ENCODE data around the gene OR6B1. TPM values are rescaled to one million over a fixed set of nuclear protein-coding genes. Genes with fewer than 3 reads are reported as not detected.
"Not testable (repeated sequence)": the region's sequence is repeated elsewhere in the genome, so short reads cannot be mapped to it uniquely, and the experiment has no call there.

The OR6B1 gene
- total and polyA plus RNA-seq, 9 of the 15 experiments (the other 6 are each of a cell fraction or from before 2014, with no cell fraction given) = not detected

- H3K4me2 ChIP-seq (ENCODE audit: insufficient read depth, low read length); H3K4me3 ChIP-seq; ATAC-seq; intact Hi-C loops (cut with micrococcal nuclease); H3K4me1 ChIP-seq (replicated peaks in 1 of 2; ENCODE audit: control insufficient read depth in 2 of 2, insufficient read depth in 2 of 2, low read length in 2 of 2); POLR2A ChIA-PET; DNase-seq (ENCODE audit: extremely low read depth in 1 of 4, low spot score in 3 of 4); H3K27me3 ChIP-seq (ENCODE audit: control insufficient read depth in 2 of 2, insufficient read depth in 2 of 2, low read length in 2 of 2); H3K9me1 ChIP-seq (ENCODE audit: control insufficient read depth, insufficient read depth, low read length); BruUV-seq (replicated peaks); H3K27ac ChIP-seq (ENCODE audit: extremely low read depth, low read depth, low read length); H3K9ac ChIP-seq (ENCODE audit: insufficient read depth in 1 of 2, low read depth in 2 of 2, low read length in 2 of 2); H3K36me3 ChIP-seq (ENCODE audit: control insufficient read depth, insufficient read depth, low read length); H3K9me3 ChIP-seq (replicated peaks; ENCODE audit: control insufficient read depth, insufficient read depth, low read depth, low read length); H2AFZ ChIP-seq (ENCODE audit: low read depth, low read length); CTCF ChIA-PET (ENCODE audit: low intra/inter-chr PET ratio); in situ Hi-C loops (cut with MboI); FAIRE-seq; H3K79me2 ChIP-seq (ENCODE audit: control insufficient read depth, insufficient read depth, low read length); H4K20me1 ChIP-seq (replicated peaks; ENCODE audit: control insufficient read depth, insufficient read depth, low read length): not testable (repeated sequence)
- 0% methylated on average over 1 of the region's 1 CpG for WGBS (ENCODE audit: insufficient coverage, low coverage, missing lambda C conversion rate)
These were observed 10.7 kb downstream of the OR6B1 start for GRCh38 chr7:144010821-144011220.

GRCh38 chr7:144011458-144012230 lies 11.5 kb downstream of the OR6B1 start:
- no peak for FAIRE-seq
- no peaks in the 10 kb centered on the region for H3K4me1 ChIP-seq (replicated peaks in 1 of 2; ENCODE audit: control insufficient read depth in 2 of 2, insufficient read depth in 2 of 2, low read length in 2 of 2)
- no peaks in the 10 kb centered on the region for H3K36me3 ChIP-seq (ENCODE audit: control insufficient read depth, insufficient read depth, low read length)
- H3K27me3 ChIP-seq (ENCODE audit: control insufficient read depth in 2 of 2, insufficient read depth in 2 of 2, low read length in 2 of 2) = no peaks in the 10 kb centered on the region
- BruUV-seq (replicated peaks) = no TSS peak
- in situ Hi-C loops (cut with MboI) = no loop called here
- DNase-seq (ENCODE audit: extremely low read depth in 1 of 4, low spot score in 3 of 4) = peak in 1 of 4 experiments; percentile 17
- POLR2A ChIA-PET = no interaction called here
- H3K27ac ChIP-seq (ENCODE audit: extremely low read depth, low read depth, low read length) = no peak overlapping the region
- no peaks in the 10 kb centered on the region for H3K79me2 ChIP-seq (ENCODE audit: control insufficient read depth, insufficient read depth, low read length)
- H2AFZ ChIP-seq (ENCODE audit: low read depth, low read length) = no peak overlapping the region
- no peak overlapping the region for H3K4me2 ChIP-seq (ENCODE audit: insufficient read depth, low read length)
- peaks cover 8% of the 10 kb centered on the region for H3K9me3 ChIP-seq (replicated peaks; ENCODE audit: control insufficient read depth, insufficient read depth, low read depth, low read length)
- H3K9ac ChIP-seq (ENCODE audit: insufficient read depth in 1 of 2, low read depth in 2 of 2, low read length in 2 of 2) = no peak overlapping the region
- WGBS (ENCODE audit: insufficient coverage, low coverage, missing lambda C conversion rate) = 1% methylated on average over 5 of the region's 5 CpGs
- no peak overlapping the region for H3K4me3 ChIP-seq
- CTCF ChIA-PET (ENCODE audit: low intra/inter-chr PET ratio) = interaction anchor here (1.1 kb wide), 1 partner anchor 272 kb away, joined by 4 read pairs; no protein-coding TSS in a partner anchor
- no peaks in the 10 kb centered on the region for H3K9me1 ChIP-seq (ENCODE audit: control insufficient read depth, insufficient read depth, low read length)
- ATAC-seq = peak; percentile 42; the same call in 1 of the 3 replicates
- no peaks in the 10 kb centered on the region for H4K20me1 ChIP-seq (replicated peaks; ENCODE audit: control insufficient read depth, insufficient read depth, low read length)
- intact Hi-C loops (cut with micrococcal nuclease) = no loop called here
- TF ChIP-seq ZHX1 (conservative IDR thresholded peaks at IDR 0.05; ENCODE audit: low read length) (no peak), NR3C1 (CRISPR knock-in tag; IDR thresholded peaks at IDR 0.05) (no peak), BCLAF1 (IDR thresholded peaks at IDR 0.05; ENCODE audit: borderline replicate concordance in 1 of 2, control insufficient read depth in 1 of 2, low read depth in 2 of 2, low read length in 1 of 2) (no peak), CEBPB (tag; IDR thresholded peaks at IDR 0.05) (peak; percentile 19; the same call in 1 of the 2 replicates), SRF (CRISPR knock-in tag; IDR thresholded peaks at IDR 0.05) (no peak), MECOM (CRISPR knock-in tag; IDR thresholded peaks at IDR 0.05) (no peak), BDP1 (IDR thresholded peaks at IDR 0.05; ENCODE audit: insufficient read depth, insufficient read length) (no peak)
